HG03139 (cell line): ENCODE data around the gene ZNF83.
"Not testable (repeated sequence)": the region's sequence is repeated elsewhere in the genome, so short reads cannot be mapped to it uniquely, and the experiment has no call there.

ENCODE experiments used
- ATAC-seq: cut with Tn5 transposase; IDR thresholded peaks from one replicate; pipeline ENCODE4 v1.9.1; 2021; ENCODE audit not compliant: unreplicated experiment

Gene ZNF83

DNA sequence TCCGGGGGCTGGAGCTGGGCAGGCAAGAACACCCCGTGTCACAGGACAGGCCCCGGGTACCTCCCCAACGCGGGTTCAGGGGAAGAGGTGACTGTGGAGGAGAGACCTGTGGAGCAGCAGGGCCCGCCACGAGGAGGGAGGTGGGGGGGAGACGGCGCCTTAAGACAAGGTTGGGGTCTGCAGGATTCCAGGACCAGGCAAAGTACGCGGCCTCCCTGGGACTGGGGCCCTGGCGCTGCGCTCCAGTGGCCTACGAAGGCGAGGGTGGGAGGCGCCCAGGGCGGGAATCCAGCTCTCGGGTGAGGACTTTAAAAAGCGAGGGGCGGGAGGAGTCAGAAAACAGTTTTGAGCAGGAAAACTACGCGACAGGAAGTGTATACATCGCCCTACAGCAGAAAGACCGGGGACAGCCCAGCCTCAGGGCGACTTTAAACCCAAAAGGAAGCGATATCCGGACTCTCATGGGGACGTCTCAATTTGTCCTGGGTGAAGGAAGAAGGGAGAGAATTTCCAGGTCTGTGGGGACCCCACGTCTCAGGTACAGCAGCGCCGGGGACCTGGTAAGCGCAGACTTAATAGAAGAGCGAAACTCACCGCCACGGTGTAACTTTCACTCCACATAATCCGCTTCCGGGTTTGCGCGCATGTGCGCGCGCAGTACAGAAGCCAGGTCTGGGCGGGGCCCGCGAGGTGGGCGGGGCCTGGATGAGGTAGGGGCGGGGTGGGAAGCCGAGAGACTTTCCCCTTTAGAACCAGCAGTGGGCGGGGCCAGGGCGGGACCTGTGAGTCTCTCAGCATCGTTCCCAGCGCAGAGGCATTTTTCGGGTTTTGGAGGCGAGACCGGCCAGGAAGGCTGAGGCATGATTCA lies at the start of gene ZNF83:
TSS of gene ZNF83 (minus strand) at position 638 of the 868 bp plus-strand sequence.
- ATAC-seq = peak; percentile 74

DNA sequence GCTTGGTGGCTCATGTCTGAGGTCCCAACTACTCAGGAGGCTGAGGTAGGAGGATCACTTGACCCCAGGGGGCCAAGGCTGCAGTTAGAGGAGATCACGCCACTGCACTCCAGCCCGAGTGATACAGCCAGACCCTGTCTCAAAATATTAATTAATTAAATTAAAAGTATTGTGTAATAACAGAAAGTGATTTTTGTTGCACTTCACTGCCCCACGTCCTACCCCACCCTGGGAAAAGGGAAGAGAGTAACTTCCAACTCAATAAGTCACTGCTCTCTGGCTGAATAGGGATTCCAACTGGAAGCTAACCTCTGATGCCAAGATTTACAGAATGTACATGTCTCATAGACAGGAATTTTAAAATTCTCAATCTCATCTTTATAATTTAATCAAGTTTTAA lies 49.5 kb upstream of the ZNF83 start:
- no peak for ATAC-seq

DNA sequence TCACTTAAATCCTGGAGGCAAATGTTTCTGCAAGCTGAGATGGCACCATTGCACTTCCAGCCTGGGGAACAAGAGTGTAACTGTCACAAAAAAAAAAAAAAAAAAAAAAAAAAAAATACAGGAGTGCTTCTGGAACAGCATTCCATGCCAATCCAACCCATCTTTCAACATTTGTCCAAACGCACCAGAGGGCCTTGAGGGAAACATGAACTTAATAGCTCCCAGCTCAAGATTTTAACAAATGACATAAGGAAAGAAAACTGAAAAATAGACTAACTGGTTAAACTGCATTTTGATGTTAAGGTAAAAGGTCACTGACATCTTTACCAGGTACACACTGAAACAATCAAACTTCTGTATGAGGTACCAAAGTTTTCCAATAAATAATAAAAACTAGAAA lies 47.7 kb upstream of the ZNF83 start:
- no peak for ATAC-seq

DNA sequence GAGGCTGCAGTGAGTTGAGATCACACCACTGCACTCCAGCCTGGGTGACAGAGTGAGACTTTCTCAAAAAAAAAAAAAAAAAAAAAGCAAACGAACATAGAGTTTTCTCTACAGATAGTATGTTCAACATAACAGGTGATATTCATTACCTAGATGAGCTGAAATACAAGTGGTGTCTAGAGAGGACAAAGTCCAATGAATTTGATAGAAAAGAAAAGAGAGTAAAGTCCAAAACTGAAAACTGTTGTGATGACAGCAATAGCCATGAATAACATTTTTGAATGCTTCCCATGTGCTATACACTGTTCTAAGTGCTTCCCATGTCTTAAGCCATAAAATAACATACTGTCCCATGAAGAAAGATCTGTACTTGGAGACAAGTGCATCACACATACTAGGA lies 43.1 kb upstream of the ZNF83 start:
- ATAC-seq = not testable (repeated sequence)

DNA sequence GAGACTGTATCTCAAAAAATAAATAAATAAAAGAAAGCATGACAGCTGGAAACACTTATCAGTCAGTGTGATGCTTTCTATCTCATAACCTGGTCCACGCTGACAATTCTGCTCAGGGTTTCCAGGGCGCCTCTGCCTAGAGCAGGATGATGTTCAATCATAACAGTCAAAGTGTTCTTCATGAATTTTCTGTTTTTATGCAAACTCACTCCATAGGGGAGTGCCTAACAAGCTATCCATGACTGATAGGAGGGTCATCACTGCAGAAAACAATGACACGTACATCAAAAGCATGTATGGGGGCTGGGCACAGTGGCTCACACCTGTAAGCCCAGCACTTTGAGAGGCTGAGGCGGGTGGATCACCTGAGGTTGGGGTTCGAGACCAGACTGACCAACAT lies 41.4 kb upstream of the ZNF83 start:
- no peak for ATAC-seq

DNA sequence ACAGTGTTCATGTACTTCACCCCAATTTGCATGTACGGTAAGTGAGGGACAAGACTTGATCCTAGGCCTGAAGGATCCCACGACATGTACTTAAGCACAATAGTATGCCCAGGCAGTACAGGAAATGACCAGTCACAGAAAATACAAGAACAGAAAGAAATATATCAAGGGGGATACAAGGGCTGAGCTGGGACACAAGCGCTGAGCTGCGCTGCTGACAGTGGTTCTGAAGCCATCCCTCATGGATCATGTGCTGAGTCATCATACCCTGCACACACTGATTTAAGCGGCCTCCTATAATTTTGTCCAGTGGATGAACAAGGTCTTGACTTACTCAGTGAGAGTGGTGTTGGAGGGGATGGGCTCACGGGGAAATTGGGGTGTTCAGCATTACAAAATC lies 37.1 kb upstream of the ZNF83 start:
- not testable (repeated sequence) for ATAC-seq

DNA sequence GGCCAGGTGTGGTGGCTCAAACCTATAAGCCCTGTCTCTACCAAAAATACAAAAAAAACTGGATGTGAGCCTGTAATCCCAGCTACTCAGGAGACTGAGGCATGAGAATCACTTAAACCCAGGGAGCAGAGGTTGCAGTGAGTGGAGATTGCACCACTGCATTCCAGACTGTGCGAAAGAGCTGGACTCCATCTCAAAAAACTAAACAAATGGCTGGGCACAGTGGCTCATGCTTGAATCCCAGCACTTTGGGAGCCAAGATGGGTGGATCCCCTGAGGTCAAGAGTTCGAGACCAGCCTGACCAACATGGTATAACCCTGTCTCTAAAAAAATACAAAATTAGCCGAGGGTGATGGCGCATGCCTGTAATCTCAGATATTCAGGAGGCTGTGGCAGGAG lies 34.9 kb upstream of the ZNF83 start:
- no peak for ATAC-seq

DNA sequence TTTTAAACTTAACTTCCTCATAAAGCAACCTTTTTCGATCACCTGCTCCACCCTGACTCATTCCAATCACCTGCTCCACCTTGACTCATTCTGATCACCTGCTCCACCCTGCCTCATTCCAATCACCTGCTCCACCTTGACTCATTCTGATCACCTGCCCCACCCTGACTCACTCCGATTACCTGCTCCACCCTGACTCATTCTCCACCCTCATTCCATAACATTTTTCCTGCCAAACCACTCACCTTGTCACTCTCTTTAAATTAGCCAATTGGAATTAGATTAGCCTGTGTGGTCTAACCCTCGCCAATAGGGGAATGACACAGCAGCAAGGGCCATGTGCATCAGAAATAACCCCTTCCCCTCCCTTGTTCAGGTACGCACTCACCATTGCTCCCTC lies 31.9 kb upstream of the ZNF83 start:
- ATAC-seq = no peak

DNA sequence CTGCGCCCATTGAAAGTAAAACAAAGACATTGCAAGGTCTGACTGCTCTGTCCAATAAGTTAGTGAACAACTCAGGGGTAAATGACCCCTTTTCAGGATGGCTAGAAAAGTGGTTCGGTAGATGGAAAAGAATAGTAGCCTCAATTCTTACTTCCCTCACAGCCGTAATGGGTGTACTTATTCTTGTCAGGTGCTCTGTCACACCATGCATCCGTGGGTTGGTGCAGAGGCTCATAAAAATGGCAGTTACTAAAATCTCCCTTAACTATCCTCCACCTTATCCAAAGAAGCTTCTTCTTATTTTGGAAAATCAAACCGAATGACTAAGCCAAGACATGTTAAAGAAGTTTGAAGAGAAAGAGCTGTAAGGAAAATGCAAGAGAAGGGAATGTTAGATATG lies 31.4 kb upstream of the ZNF83 start:
- ATAC-seq = no peak

DNA sequence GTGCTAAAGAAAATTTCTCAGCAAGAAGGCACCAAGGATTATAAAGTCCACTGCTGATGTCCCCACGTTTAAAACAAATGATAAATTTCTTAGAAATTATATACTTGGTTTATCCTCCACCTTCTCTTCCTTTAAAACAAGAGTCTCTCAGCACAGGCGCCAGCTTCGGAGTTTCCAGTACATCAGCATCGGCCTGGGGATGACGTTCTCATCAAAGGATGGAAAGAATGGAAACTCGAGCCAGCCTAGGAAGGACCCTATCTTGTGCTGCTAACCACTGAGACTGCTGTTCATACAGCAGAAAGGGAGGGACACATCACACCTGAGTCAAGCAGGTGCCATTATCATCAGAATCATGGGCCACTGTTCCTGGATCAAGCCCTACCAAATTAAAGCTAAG lies 29.8 kb upstream of the ZNF83 start:
- no peak for ATAC-seq

DNA sequence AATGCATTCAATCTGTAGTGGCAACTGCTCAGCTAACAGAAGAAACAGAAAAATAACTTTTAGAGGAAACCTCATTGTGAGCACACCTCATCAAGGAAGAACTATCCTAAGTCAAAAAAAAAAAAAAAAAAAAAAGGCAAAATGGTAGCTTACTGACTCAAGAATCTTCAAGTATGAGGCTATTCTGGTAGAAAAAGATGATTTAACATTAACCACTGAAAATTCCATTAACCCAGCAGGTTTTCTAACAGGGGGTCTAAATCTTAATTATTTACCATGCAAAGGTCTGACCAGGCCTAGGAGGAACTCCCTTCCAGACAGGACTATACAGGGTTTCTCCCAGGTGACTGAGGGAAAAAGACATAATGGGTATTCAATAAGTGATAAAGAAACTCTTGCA lies 28.4 kb upstream of the ZNF83 start:
- no peak for ATAC-seq

DNA sequence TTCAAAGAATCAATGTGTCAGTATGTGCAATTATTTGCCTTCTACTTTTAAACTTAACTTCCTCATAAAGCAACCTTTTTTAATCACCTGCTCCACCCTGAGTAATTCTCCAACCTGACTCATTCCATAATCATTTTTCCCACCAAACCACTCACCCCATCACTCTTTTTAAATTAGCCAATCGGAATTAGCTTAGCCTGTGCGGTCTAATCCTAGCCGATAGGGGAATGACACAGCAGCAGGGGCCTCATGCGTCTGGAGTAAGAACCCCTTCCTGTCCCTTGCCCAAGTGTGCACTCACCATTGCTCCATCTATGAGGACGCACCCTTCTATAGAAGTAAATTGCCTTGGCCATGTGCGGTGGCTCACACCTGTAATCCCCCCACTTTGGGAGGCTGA lies 27.4 kb upstream of the ZNF83 start:
- ATAC-seq = no peak

DNA sequence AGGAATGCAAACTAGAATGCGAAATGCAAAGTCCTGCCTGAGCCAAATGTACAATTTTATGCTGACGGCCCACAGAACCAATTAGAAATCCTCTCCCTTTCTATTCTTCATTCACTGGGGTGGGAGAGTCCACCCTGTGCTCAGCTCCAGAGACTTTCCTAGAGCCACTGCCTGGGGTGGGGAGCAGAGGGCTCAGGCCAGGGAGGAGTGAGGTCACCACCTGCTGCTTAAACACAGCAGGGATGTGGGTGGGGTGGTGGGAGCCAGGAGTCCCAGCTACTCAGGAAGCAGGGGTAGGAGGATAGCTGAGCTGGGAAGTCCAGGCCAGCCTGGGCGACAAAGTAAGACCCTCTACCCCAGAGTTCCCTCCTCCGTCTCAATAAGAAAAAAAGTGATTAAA lies 26.9 kb upstream of the ZNF83 start:
- ATAC-seq = no peak

DNA sequence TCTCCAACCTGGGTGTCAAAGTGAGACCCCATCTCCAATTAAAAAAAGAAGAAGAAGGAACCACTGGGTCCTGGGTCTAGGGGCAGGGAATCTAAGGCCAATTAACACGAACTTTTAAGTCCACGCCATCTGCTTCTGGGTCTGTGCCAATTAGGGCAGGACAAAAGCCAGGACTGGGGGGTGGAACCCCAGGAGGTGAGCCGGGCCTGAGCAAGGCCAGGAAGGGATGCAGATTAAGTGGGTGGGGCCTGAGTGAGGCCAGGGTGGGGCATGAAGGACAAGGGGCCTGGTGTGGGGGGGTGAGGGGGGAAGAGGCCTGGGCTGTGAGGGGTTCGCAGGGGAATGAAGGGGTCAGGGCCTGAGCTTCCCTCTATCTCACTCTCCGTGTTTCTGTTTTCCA lies 26.3 kb upstream of the ZNF83 start:
- no peak for ATAC-seq

DNA sequence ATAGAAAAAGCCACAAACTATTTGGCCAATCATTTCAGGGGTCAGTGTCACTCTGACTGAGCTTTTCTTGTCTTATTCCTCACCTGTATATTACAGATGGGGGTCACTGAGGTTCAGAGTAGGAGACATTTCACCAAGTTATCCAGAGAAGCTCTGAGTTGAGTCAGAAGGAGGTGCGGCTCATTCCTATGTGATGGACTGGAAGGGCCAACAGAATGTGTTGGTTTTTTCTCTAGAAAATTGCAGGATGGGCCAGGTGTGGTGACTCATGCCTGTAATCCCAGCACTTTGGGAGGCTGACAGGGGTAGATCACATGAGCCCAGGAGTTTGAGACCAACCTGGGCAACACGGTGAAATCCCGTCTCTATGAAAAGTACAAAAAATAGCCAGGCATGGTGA lies 24.5 kb upstream of the ZNF83 start:
- no peak for ATAC-seq

DNA sequence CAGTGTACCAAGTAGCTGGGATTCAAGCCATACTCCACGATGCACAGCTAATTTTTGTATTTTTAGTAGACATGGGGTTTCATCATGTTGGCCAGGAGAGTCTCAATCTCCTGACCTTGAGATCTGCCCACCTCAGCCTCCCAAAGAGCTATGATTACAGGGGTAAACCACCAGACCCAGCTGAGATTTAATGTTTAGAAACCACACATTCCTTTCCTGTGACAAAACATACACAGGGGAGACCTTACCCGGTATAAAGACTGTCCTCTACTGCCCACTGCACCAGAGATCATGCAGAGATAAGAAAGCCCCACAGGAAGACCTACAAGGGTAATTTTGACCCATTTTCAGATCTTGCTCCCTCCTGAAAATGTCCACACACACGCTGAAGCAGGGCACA lies 22.8 kb upstream of the ZNF83 start:
- no peak for ATAC-seq

DNA sequence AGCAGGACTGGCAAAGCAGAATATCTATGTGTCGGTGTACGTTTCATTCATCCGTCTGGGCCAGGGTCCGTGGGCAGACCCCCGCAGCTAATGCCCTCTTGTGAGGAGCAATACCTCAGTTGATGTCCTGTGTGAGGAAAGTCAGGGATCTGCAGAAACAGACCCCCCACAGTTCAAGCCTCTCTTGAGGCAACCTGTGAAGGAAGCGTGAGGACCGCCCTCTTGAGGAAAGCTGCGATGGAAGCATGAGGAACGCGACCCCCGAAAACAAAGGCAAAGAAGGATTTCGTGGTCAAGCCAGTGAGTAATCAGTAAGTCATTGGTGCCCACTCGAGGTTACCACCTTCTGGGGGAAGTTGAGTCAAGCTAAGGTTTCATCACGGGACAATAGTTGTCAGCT lies 20.9 kb upstream of the ZNF83 start:
- ATAC-seq = no peak

DNA sequence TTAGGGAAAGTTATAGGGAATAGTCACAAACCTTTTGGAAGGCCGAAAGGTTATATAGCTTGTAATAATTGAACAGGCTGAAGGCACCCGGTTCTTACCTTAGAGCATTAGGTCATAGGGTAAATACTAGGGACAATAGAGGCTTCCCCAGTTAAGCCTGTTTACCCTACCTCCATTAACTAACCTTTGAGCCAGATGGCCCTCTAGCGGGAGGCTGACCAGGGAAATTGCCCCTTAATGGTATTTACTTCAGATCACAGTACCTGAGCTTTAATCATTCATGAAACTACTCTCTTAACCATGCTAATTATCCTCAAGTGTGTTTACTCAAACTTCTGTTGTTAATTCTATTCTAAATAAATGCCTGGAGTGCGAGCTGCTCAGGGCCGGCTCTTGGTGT lies 20.4 kb upstream of the ZNF83 start:
- ATAC-seq = no peak

DNA sequence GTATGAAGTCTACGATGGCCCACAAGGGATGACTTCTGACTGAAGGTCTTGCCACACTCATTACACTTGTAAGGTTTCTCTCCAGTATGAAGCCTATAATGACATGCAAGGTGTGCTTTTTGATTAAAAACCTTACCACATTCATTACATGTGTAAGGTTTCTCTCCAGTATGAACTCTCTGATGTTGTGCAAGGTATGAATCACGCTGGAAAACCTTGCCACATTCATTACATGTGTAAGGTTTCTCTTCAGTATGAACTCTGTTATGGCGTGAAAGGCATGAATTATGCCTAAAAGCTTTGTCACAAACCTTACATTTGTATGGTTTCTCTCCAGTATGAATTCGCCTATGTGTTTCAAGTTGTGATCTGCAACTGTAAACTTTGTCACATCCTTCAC lies 15.0 kb upstream of the ZNF83 start:
- ATAC-seq = no peak

DNA sequence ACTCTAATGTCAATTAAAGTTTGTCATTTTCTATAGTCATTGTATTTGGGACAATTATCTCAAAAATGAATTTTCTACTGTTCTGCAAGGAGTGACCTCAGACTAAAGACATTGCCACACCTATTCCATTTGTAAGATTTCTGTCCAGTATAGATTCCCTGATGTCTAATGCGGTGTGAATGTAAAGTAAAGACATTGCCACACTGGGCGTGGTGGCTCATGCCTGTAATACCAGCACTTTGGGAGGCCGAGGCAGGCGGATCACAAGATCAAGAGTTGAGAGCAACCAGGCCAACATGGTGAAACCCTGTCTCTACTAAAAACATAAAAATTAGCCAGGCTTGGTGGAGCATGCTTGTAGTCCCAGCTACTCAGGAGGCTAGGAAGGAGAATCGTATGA lies 13.8 kb upstream of the ZNF83 start:
- no peak for ATAC-seq

DNA sequence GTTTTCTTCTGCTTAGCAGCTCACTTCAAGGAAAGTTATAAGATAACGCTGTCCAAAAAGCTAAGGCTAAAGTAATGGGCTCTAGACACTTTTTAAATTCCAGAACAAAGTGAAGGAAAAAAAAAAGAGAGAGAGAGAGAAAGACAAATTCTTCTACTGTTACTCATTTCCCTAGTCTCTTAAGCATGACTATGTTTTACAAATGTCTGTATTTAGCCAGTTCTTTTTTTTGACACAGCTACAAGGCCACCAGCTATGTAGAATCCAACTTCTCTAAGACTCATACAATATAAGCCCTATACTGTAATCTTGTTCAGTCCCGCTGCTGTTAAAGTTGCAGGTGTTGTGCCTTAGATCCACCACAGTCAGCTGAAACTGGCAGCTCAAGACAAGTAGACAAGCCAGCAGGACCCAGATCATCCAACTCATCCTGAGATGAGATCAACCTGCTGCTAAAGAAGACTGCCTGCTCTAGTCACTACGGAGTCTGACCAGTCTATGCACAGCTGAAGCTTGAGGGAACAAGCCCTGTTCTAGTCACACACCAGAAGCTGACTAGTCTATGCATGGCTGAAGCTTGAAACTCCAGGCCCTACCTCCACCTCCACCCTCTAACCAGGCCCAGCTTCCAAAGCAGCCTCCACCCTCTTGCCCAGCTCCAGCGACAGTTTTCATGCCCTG lies 10.3 kb upstream of the ZNF83 start:
- ATAC-seq = no peak

DNA sequence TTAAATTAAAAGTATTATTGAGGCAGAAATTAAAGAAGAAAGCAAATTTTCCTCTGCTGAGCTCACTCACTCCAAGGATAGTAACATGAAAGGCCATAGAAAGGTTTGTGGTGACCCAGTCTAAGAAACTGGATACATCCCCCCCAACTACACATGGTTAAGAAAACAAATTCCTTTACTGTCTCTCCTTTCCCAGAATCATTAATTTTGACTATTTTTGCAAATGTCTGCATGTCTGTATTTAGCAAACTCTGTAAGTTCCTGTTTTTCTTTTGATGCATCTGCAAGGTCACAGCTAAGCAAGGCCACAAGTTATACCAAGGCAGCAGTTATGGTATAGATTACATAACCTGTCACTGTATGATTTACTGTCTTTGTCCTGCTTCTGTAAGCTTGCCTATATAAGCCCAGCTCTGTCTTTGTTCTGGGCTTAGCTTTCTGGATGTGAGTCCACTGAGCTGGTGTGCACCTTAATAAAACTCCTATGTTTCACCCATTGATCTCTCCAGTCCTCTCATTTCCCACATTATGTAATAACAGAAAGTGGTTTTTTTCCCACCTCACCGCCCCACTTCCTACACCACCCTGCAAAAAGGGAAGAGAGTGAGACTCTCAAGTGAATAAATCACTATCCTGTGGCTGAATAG lies 8.5 kb upstream of the ZNF83 start:
- no peak for ATAC-seq
